Smooth muscle cell (in vitro differentiated cells): ENCODE data around the gene ADCYAP1R1. TPM values are rescaled to one million over a fixed set of nuclear protein-coding genes. Genes with fewer than 3 reads are reported as not detected.

Experiments used
- DNase-seq: peaks from one replicate; lab custom pipeline; 2025; ENCODE audit not compliant: unreplicated experiment; lab: John Stamatoyannopoulos, UW
- H2AFZ ChIP-seq: fragments of 200-600 bp; sonication (generic); 2 replicates; pipeline ENCODE4 v1.6.0; 2016; ENCODE audit warnings: antibody characterized with exemption, low read depth, mild to moderate bottlenecking
- H3F3A ChIP-seq: fragments of 200-600 bp; sonication (generic); 2 replicates; pipeline ENCODE4 v1.6.0; 2017; ENCODE audit warnings: antibody characterized with exemption, low read depth
- H3K27ac ChIP-seq: fragments of 200-600 bp; sonication (generic); 2 replicates; pipeline ENCODE4 v1.5.1; 2016; ENCODE audit warnings: low read depth, mild to moderate bottlenecking
- H3K27me3 ChIP-seq: fragments of 200-600 bp; sonication (generic); 2 replicates; pipeline ENCODE4 v1.6.1; 2016; ENCODE audit warnings: low read depth, mild to moderate bottlenecking
- H3K36me3 ChIP-seq: fragments of 200-600 bp; sonication (generic); 2 replicates; pipeline ENCODE4 v1.5.1; 2016; ENCODE audit warnings: low read depth
- H3K4me1 ChIP-seq: fragments of 200-600 bp; sonication (generic); 2 replicates; pipeline ENCODE4 v1.5.1; 2016; ENCODE audit warnings: low read depth
- H3K4me2 ChIP-seq: fragments of 200-600 bp; sonication (generic); 2 replicates; pipeline ENCODE4 v1.6.0; 2016; ENCODE audit warnings: mild to moderate bottlenecking
- H3K4me3 ChIP-seq: fragments of 200-600 bp; sonication (generic); 2 replicates; pipeline ENCODE4 v1.5.1; 2016; ENCODE audit warnings: mild to moderate bottlenecking
- H3K79me2 ChIP-seq: fragments of 200-600 bp; sonication (generic); 2 replicates; pipeline ENCODE4 v1.6.0; 2016; ENCODE audit warnings: low read depth, mild to moderate bottlenecking
- H3K9ac ChIP-seq: fragments of 200-600 bp; sonication (generic); 2 replicates; pipeline ENCODE4 v1.6.0; 2016; ENCODE audit warnings: low read depth
- H3K9me3 ChIP-seq: fragments of 200-600 bp; sonication (generic); replicated peaks from 2 replicates; pipeline ENCODE4 v1.5.1; 2016; ENCODE audit warnings: low read depth
- H4K20me1 ChIP-seq: fragments of 200-600 bp; sonication (generic); 2 replicates; pipeline ENCODE4 v1.6.0; 2016; ENCODE audit warnings: low read depth
- CTCF ChIP-seq: fragments of 200-600 bp; sonication (generic); IDR thresholded peaks from 2 replicates; pipeline ENCODE4 v1.5.1; 2017; ENCODE audit warnings: borderline replicate concordance, mild to moderate bottlenecking, antibody characterized with exemption; ENCODE audit not compliant: insufficient read depth, poor library complexity, severe bottlenecking
- WGBS: methylation state at CpG from one replicate; pipeline ENCODE4 v1.1.7; 2016; ENCODE audit warnings: low lambda C conversion rate; 5-methylcytosine and 5-hydroxymethylcytosine counted together
- polyA plus RNA-seq: library from polyadenylated mRNA; unstranded; fragments of >200 nt; fragmentation: Nextera tagmentation; extraction: Ambion mirVana; gene quantifications from 2 replicates; pipeline ENCODE4 v1.2.1, GENCODE V29; 2016
- total RNA-seq: library from RNA; depleted of rRNA; stranded (reverse); fragments of >200 nt; gene quantifications from 2 replicates; pipeline ENCODE4 v1.2.3, GENCODE V29; 2014

The ADCYAP1R1 gene
- total and polyA plus RNA-seq, 2 experiments from 2014 or later, result not detected

- no peak overlapping the region for H3K4me2 ChIP-seq
- H3K9ac ChIP-seq, result no peak overlapping the region
- no peaks in the 10 kb centered on the region for H3K36me3 ChIP-seq
- no peak overlapping the region for H3K4me3 ChIP-seq
- TF ChIP-seq CTCF, result no peak
- no peak overlapping the region for H2AFZ ChIP-seq
- H3K27me3 ChIP-seq, result peaks cover 61% of the 10 kb centered on the region
- H4K20me1 ChIP-seq, result no peaks in the 10 kb centered on the region
- H3K4me1 ChIP-seq, result peaks cover 22% of the 10 kb centered on the region
- H3K79me2 ChIP-seq, result no peaks in the 10 kb centered on the region
- H3K9me3 ChIP-seq, result no peaks in the 10 kb centered on the region
- DNase-seq, result no peak
- 82% methylated on average over 5 of the region's 5 CpGs for WGBS
- H3F3A ChIP-seq, result no peaks in the 10 kb centered on the region
- no peak overlapping the region for H3K27ac ChIP-seq
Observed at GRCh38 chr7:31046723-31047122, 5.4 kb upstream of the ADCYAP1R1 start.

GRCh38 chr7:31047313-31048146 is 4.6 kb upstream of the ADCYAP1R1 start:
- Histone ChIP-seq H2AFZ (no peak overlapping the region), H3K4me1 (peaks cover 20% of the 10 kb centered on the region), H3F3A (no peaks in the 10 kb centered on the region), H3K4me2 (no peak overlapping the region), H3K9ac (no peak overlapping the region), H4K20me1 (no peaks in the 10 kb centered on the region), H3K27me3 (peaks cover 61% of the 10 kb centered on the region), H3K79me2 (no peaks in the 10 kb centered on the region), H3K36me3 (no peaks in the 10 kb centered on the region), H3K4me3 (no peak overlapping the region), H3K9me3 (no peaks in the 10 kb centered on the region), H3K27ac (no peak overlapping the region)
- TF ChIP-seq CTCF, result no peak
- 89% methylated on average over 9 of the region's 9 CpGs for WGBS
- DNase-seq, result no peak

- Histone ChIP-seq H3K79me2 (no peaks in the 10 kb centered on the region), H3F3A (no peaks in the 10 kb centered on the region), H3K4me3 (no peak overlapping the region), H3K4me2 (no peak overlapping the region), H4K20me1 (no peaks in the 10 kb centered on the region), H3K36me3 (no peaks in the 10 kb centered on the region), H3K4me1 (peaks cover 16% of the 10 kb centered on the region), H3K9me3 (no peaks in the 10 kb centered on the region), H3K9ac (no peak overlapping the region), H2AFZ (no peak overlapping the region), H3K27ac (no peak overlapping the region), H3K27me3 (peaks cover 64% of the 10 kb centered on the region)
- DNase-seq, result no peak
- 86% methylated on average over 12 of the region's 12 CpGs for WGBS
- no peak for TF ChIP-seq CTCF
Observed at GRCh38 chr7:31049005-31049765, 2.9 kb upstream of the ADCYAP1R1 start.
